ENCODE data around the gene RTF2.

GRCh38 chr20:56424931-56425330, 43.5 kb upstream of the RTF2 start:
- TF ChIP-seq CTCF (IDR thresholded peaks at IDR 0.05) (no peak), EZH2 (IDR thresholded peaks at IDR 0.05) (no peak), EZH2phosphoT487 (IDR thresholded peaks at IDR 0.05) (no peak)
